Activated CD8-positive, alpha-beta memory T cell treated with anti-CD3 and anti-CD28 coated beads, Interleukin-2, amount 50 U/mL, for 1 hour (primary cell): ENCODE data around the gene MDGA2.

Experiments used
- DNase-seq: peaks from one replicate; pipeline ENCODE4 v3.0.0-alpha.2; 2020; ENCODE audit errors: extremely low read depth

MDGA2 gene

GRCh38 chr14:47490353-47490752, 185.1 kb downstream of the MDGA2 start:
- no peak for DNase-seq

DNA sequence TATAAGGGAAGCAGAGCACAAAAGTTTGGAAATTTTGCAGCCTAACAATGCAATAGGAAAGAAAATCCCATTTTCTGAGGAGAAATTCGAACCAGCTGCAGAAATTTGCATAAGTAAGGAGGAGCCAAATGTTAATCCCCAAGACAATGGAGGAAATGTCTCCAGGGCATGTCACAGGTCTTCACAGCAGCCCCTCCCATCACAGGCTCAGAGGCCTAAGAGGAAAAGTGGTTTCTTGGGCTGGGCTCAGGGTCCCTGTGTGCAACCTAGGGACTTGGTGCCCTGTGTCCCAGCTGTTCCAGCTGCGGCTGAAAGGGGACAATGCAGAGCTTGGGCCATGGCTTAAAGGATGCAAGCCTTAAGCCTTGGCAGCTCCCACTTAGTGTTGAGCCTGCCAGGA, 190.0 kb downstream of the MDGA2 start:
- DNase-seq = no peak

GRCh38 chr14:47483449-47483848, 192.0 kb downstream of the MDGA2 start:
- no peak for DNase-seq

GRCh38 chr14:47471075-47471474, 204.3 kb downstream of the MDGA2 start:
- DNase-seq = no peak

DNA sequence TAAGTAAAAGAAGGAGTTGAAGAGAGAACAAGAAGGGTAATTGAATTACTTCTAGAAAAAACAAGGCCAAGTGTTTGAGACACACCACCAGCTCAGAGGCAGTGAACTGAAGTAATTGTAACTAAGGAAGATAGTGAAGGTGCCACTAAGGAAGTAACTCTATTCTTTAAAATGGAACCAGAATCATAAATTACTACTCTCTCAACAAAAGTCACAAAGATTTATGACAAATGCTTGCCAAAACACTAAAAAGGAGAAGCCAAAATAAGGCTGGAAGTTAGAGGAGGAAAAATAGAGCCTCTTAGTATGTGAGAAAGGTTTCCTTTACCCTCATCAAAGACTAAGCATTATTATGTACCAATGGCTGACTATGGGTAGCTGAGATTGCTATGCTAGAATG, 208.5 kb downstream of the MDGA2 start:
- no peak for DNase-seq

DNA sequence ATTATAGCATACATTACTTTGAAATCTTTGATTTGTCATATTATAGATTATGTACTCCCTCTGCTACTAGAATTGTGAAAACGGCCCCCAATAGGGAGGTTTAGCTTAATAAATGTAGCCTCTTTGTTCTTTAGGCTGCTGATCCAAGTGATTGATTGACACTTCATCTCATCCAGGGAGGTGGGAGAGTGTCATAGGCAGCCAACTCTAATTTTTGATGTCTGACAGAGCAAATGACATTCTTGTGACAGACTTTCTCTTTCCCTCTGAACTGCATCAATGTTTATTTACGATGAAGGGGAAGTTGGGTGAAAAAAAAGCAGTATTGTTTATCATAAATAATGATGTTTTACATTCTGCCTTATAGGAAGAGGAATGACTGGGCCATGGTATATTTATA, 221.4 kb downstream of the MDGA2 start:
- no peak for DNase-seq

DNA sequence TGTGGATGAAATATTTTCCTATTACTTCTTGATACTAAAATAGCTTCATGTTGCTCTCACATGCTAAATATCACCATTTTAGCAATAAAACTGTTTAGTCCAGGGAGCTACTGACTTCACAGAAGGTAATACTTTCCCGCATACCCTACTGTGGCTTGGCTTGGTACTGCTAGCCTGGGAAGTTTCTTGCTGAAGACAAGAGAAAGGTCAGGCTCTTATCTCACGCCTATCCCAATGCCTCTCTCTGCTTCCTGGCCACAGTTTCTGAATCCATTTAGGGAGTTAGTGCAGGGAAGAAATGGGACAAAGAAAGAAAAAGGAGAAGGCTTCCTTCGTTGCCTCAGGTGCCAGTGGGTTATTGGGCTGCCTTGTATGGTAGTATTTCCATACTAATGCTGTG, 228.3 kb downstream of the MDGA2 start:
- DNase-seq = no peak

GRCh38 chr14:47442211-47442610, 233.2 kb downstream of the MDGA2 start:
- no peak for DNase-seq

DNA sequence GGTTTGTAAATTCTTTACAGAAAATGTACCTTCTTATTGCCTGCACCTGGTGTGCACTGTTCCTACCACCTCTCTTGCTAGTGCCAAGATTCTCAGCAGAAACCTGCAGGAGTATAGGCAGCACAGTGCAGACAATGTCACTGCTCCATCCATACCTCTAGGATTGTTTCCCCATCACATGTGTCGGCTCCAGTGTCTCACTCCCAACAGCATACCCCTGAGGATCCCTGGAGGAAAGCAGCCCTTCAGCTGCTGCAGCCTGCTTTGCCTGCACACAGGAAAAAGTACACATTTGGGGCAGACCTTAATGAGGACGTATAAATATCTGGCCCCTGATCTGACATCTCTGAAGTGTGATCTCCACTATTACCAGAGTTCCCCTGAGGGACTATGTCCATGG, 235.5 kb downstream of the MDGA2 start:
- no peak for DNase-seq

DNA sequence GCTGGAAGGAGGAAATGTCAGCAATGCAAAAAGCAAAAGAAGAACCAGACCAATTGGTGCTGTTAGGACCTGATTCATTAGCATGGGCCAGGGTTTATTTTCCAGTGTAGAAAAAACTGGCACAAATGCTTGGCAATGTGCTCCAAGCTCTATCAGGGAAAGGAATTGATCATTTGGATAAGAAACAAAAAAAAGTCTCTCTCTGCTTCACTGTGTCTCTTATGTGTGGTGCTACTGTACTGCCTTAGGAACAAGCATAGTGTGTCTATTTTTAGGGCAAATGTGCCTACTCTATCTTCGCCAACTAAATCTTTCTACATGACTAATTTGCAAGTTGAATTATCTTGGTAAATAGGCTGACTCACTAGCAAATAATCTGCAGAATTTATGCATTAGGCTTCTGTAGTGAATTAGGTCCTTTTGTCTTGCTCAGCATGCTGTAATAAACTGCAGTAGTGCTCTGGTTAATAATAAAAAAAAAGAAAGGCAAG, 236.7 kb downstream of the MDGA2 start:
- no peak for DNase-seq

GRCh38 chr14:47435331-47435965, 240.0 kb downstream of the MDGA2 start:
- no peak for DNase-seq

DNA sequence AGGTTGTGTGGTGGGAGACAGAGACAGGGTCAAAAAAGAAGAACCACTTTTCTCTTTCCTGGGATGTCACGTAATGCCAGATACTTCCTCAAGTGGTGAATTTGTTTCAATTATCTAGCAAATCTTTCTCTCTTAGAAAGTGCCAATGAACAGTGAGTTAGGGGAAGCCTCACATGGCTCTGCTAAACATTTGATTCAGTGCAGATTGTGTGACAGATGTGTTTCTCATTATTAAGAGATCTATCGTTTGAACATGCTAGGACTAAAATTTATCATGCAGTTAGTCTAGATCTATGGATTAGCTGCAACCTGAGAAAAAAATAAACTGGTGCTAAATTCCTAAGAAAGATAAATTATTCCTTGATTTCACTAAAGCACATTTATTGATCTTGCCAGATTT, 247.8 kb downstream of the MDGA2 start:
- DNase-seq = no peak

GRCh38 chr14:47425302-47425701, 250.1 kb downstream of the MDGA2 start:
- DNase-seq = no peak

GRCh38 chr14:47422191-47422590, 253.2 kb downstream of the MDGA2 start:
- DNase-seq = no peak

GRCh38 chr14:47411523-47411922, 263.9 kb downstream of the MDGA2 start:
- no peak for DNase-seq

- no peak for DNase-seq
Measured at GRCh38 chr14:47392326-47392725, 283.1 kb downstream of the MDGA2 start.

DNA sequence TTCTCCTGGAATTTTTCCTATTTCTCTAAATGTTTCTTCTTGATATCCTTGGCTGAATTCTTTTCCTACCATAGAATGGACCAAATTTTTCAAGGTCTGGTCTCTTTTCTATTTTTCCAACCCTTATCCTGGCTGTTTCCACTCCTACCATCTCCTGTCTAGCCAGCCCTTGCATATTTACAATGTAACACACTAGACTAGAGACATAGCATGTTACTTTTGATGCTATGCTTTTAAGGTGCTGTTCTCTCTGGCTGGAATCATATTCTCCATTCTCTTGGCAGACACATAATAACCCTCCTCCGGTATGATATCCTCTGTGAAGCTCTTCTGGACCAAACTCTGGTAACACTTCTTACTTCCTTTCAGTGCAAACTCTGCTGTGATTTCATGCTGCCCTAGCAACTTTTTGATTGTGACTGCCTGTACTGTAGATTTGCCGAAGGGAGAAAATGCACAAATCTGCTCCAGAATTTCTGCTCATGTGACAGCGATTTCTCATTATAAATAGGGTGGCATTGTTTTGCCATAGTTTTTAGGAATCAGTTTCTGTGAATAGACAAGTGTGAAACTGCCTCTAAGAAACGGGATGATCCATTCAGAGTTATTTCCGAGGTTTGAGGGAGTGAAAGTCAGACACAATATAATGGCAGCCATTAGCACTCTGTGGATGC, 284.4 kb downstream of the MDGA2 start:
- DNase-seq = no peak

DNA sequence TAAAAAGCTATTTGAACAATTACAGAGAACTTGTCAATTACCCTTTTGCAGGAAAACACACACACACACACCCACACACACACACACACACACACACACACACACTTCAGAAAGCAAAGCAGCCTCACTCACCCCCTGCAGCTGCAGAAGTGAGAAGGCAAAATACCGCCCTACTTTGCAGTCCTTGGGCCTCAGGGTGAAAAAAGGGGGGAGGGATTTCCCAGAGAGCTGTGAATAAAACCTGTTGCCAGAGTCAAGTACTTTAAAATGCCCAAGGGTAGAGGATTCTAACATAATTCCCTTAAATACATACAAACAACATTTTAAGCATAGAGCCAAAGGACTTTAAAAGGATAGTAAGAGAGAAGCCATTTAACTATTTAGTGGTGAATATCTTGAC, 285.9 kb downstream of the MDGA2 start:
- DNase-seq = no peak

GRCh38 chr14:47366006-47366405, 309.4 kb downstream of the MDGA2 start:
- DNase-seq = no peak

DNA sequence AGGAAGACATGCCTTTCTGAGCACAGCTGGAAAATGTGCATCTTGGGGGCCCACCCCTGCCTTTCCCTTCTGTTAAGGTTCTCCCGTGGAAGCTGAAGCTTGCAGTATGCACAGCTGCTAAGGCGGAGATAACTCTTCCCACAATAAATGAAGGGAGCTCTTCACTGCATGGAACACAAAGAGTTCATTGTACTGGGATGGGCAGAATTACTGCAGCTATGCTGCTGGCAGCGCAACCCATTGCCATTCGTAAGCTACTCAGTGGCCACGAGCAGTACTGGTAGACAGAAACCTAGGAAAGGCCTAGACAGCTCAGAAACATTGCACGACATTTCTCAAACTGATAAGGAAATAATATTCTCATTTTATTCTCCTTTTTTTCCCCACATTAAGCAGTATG, 310.2 kb downstream of the MDGA2 start:
- no peak for DNase-seq

GRCh38 chr14:47353186-47353585, 322.2 kb downstream of the MDGA2 start:
- DNase-seq = no peak

GRCh38 chr14:47346849-47347248, 328.6 kb downstream of the MDGA2 start:
- DNase-seq = no peak

- DNase-seq = no peak
Measured at GRCh38 chr14:47345016-47345415, 330.4 kb downstream of the MDGA2 start.

DNA sequence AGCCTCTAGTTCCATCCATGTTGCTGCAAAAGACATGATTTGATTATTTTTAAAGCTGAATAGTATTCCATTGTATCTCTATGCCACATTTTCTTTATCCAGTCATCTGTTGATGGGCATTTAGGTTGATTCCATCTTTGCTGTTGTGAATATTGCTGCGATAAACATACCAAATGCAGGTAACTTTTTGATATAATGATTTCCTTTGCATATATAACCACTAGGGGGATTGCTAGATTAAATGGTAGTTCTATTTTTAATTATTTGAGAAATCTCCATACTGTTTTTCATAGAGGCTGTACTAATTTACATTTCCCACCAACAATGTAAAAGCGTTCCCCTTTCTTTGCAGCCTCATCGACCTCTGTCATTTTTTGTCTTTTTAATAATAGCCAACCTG, 342.5 kb downstream of the MDGA2 start:
- no peak for DNase-seq
